Fibroblast of skin of scalp (primary cell): ENCODE measurements around the gene FBXW9.
A peak's percentile ranks its signal among the peaks of the same experiment; 100 is the strongest.
"Not testable (repeated sequence)": the region's sequence is repeated elsewhere in the genome, so short reads cannot be mapped to it uniquely, and the experiment has no call there.

Experiments
- DNase-seq: peaks from one replicate; pipeline ENCODE4 v3.0.0-alpha.2; 2013

Gene FBXW9

DNA sequence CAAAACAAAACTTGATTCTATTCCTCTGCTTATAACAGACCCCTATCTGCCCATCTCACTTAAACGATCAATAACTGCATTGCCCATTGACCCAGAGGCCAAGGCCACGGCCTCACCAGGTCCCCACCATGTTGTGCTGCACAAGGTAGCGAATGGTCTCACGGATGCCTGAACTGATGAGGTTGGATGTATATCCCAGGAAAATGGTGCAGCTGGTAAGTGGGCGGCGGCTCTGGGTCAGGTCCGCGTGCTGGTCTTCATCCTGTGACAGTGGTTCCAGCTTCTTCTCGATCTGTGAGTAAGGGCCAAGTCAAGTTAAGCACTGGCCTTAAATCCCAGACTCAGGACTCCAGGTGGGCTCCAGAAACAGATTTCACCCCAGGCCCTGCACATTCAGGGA lies 16.4 kb downstream of the FBXW9 start:
- no peak for DNase-seq

GRCh38 chr19:12678039-12678438 lies 18.4 kb downstream of the FBXW9 start:
- DNase-seq, result not testable (repeated sequence)

DNA sequence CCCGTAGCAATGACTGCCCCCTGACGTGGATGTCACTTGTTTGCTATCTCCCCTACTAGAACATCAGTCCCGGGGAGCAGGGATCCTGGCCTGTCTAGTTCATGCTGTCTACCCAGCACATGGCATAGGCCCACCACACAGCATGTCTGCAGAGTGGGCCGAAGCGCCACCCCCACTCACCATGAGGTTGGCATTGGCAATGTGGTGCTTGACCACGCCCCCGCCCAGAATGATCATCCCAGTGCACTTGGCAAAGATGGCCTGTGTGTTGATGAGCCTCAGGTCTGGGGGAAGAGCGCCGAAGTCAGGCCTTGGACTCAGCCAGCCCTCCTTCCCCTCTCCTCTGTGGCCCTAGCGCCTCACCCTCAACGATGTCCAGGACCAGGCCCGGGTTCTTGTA lies 19.5 kb downstream of the FBXW9 start:
- DNase-seq, result no peak

DNA sequence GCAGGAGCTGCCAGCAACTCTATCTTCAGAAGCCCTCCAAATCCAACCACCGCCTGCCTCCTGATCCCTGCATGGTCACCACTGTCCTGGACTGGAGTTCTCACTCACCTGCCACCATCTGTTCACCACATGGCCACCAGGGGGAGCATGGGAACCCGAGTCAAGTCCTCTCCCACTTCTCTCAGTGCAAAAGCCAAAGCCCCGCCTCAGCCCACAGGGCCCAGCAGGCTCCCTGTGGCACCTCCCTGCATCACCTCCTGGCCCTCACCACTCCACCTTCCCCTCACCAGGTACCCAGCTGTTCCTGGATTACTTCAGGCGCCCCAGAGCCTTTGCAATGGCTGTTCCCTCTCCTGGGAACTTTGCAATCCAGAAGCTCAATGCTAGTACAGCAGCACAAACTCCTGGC lies 20.0 kb downstream of the FBXW9 start:
- DNase-seq, result peak; percentile 72

GRCh38 chr19:12675940-12676339 lies 20.5 kb downstream of the FBXW9 start:
- no peak for DNase-seq

DNA sequence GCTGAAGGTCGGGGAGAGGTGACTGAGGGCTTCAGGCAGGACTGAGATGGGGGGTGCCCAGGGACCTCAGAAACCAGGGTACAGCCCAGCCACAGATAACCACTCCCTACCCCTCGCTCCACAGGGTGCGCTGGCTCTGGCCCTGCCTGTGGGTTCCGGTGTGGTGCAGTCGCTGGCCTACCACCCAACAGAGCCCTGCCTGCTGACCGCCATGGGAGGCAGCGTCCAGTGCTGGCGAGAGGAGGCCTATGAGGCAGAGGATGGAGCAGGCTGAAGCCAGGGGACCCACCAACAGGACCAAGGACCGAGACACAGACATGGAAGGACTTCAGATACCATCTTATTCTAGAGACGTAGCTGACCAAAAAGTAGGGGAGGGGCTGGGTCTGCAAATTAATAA lies 21.0 kb downstream of the FBXW9 start:
- DNase-seq, result no peak

DNA sequence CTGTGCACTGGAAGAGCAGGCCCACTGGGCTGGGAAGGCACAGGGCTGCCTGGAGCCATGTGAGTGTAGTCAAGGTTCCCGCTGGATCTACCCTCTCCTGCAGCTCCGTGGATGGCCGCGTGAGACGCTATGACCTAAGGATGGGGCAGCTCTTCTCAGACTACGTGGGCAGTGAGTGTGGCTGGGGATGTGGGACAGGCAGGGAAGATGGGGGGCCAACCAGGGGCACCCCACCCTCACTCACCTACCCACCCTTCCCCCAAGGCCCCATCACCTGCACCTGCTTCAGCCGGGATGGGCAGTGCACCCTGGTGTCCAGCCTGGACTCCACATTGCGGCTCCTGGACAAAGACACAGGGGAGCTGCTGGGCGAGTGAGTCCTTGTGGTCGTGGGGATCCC lies 23.7 kb downstream of the FBXW9 start:
- no peak for DNase-seq

- DNase-seq, result no peak
Observed at GRCh38 chr19:12670159-12670928, 26.1 kb downstream of the FBXW9 start.

DNA sequence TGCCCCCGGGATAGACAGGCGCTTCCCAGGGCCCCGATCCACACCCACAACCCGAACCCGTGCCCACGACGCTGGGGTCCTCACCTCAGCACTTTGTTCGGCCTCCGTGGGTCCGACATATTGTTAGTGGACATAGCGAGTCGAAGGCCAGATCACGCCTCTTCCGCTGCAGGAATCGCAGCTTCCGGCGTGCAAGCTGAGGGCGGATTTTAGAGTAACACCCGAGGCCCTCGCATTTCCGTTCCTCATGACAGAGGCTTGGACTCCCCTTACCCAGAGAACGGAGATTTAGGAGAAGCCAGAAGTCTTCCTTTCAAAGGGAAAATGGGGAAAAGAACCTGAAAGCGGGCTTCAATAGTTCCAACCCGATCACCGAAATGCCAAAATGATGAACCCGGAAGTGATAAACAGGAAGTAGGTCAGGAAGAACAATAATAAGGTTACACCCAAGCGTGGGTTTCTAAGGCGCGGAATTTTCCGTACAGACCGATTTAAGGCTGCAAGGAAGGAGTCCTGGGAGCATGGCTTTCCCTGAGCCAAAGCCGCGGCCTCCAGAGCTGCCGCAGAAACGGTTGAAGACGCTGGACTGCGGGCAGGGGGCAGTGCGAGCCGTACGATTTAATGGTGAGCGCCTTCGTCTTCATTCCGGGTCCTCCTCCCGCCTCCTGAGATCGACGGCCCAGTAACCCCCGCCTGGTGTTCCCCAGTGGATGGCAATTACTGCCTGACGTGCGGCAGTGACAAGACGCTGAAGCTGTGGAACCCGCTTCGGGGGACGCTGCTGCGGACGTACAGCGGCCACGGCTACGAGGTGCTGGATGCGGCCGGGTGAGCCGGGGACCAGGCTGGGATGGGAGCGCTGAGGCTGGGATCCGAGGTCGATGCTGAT lies 26.9 kb downstream of the FBXW9 start:
- peak; percentile 80 for DNase-seq

- peak; percentile 22 for DNase-seq
Observed at GRCh38 chr19:12668932-12669269, 27.5 kb downstream of the FBXW9 start.

GRCh38 chr19:12668346-12668745 lies 28.1 kb downstream of the FBXW9 start:
- DNase-seq, result no peak

- no peak for DNase-seq
Observed at GRCh38 chr19:12667731-12668302, 28.6 kb downstream of the FBXW9 start.

DNA sequence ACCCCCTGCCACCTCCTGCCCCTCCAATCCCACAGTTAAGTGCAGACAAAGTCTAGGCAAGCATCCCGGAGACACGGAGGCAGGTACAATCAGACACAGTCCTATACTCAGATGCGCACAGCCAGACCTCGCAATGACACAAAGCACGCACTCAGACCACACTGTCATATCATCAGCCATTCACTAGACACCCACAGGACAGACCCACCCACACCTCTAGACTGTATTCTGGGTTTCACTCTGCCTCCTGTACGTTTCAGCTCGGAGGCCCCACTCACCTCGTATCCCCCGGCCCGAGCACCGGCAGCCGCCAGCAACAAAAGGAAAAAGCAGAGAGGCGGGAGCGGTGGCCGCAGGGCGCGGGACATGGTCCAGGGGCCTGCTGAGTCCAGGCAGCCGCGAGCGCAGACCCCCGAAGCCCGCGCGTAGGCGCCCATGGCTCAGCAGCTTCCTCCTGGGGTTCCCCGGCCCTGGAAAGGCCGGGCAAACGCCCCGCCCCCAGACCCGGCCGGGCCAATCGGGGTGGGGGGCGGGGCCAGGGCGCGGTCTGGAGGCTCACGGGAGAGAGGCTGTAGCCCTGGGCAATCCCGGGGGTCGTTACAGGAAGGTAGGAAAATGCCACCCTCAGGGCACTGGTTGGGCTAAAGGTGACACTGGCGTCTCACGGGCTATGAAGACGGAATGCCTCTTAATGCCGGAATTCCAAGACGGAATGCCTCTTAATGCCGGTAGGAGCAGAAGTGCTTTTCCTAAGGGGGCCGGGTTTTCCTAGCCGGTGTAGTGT lies 30.0 kb downstream of the FBXW9 start, which contains the start of the genes MAN2B1 and WDR83:
MAN2B1 (minus strand) TSS at position 478 of the 784 bp plus-strand sequence; CDS start at position 437, 41 bp downstream.
WDR83 (plus strand) TSS at position 543 of the 784 bp plus-strand sequence. CDS start 2,984 bp downstream, outside the sequence.
- peak; percentile 67 for DNase-seq

DNA sequence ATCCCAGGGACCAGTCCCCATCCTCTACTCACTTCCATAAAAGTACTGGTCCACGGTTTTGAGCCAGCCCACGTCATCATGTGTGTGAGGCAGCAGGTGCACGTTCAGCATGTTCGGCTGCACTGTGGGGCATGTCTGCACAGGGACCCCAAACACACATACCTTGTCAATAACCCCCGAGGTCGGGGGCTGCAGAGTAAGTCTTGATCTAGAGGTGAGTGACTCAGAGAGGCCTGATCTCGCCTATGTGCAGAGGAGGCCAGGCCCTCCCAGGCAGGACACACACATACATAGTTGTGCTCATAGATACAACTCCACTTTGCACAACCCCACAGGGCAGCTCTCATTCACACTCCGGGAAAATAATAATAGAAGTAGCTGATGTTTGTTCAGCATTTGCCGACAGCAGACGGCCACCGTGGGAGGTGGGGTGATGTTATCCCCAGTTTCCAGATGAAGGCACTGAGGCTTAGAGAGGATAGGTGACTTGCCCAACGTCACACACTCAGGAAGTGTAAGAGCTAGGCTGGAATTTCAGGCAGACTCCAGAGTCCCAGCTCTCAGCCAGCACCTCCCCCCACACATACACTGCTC lies 30.7 kb downstream of the FBXW9 start:
- DNase-seq, result no peak

DNA sequence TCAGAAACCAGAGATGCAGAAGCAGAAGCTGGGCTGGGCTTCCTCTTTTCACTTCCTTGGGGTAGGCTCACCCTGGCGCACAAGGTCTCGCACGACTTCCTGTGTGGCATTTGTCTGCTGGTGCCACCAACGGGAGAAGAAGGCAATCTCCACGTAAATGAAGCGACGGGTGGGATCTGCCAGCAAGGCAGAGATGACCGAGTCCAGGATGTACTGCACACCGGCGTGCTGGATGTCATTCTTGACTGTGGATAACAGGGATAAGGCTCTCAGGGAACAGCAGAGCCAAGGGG lies 31.2 kb downstream of the FBXW9 start:
- no peak for DNase-seq

DNA sequence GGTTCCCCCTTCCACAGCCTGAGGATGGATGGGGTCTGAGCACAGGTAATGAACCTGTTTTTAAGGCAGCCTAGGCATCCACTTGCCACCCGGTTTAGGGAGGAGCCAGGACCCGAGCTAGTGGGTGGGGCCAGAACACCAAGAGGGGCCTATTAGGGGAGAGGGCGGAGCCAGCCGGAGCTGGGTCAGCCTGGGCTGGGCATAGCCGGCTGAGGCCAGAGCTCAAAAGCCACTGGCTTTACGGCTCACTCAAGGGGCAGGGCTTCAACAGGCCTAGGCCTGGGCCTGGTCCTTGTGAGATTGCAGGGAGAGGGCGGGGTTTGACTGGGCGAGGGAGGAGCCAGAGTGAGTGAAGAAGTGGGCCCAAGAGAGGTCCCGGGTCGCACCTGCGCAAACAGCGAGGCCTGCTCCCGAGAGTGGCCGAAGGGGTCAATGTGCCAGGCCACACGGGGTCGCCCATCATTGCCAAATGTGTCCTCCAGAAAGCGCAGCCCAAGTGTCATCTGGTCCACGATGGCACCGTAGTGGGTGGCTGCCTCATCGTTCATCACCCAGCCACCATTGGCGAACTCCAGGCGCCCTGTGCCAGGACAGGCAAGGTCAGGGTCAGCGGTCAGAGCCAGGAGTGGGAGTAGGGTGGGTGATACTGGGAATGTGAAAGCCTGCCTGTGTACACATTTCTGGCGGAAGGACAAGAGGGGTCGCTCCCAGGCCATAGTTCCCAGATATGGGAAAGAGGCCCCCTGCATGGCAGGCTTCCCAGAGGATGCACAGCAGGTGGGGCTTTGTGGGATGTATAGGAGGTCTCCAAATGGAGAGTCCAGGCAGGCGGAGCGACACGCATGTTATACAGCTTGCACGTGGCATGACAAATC lies 31.8 kb downstream of the FBXW9 start:
- DNase-seq, result no peak

GRCh38 chr19:12660980-12661379 lies 35.5 kb downstream of the FBXW9 start:
- DNase-seq, result no peak

GRCh38 chr19:12657966-12658365 lies 38.5 kb downstream of the FBXW9 start:
- no peak for DNase-seq

- no peak for DNase-seq
Observed at GRCh38 chr19:12656899-12657571, 39.4 kb downstream of the FBXW9 start.

GRCh38 chr19:12655546-12655945 lies 40.9 kb downstream of the FBXW9 start:
- DNase-seq, result no peak

GRCh38 chr19:12652219-12652618 lies 44.2 kb downstream of the FBXW9 start:
- DNase-seq, result no peak
